HEK293T (cell line): ENCODE results near the gene TMEM19.

Experiments used
- CTCF ChIA-PET: fragments of 350-600 bp; formaldehyde crosslinking; extraction: SDS; loops from one replicate; lab custom pipeline; 2021; ENCODE audit warnings: antibody characterized with exemption, inconsistent platforms; lab: Yijun Ruan, JAX
- POLR2A ChIA-PET: fragments of 350-600 bp; formaldehyde crosslinking; extraction: SDS; loops from one replicate; lab custom pipeline; 2020; ENCODE audit warnings: antibody characterized with exemption, inconsistent platforms; lab: Yijun Ruan, JAX
- DNase-seq: peaks from one replicate; pipeline ENCODE4 v3.0.0; 2012; ENCODE audit warnings: mixed read lengths; ENCODE audit errors: extremely low spot score
- ARNT ChIP-seq: fragments of 450-650 bp; IDR thresholded peaks from 2 replicates; pipeline ENCODE4 v1.6.1; 2017; ENCODE audit warnings: mild to moderate bottlenecking
- BHLHE40 ChIP-seq: fragments of 450-650 bp; IDR thresholded peaks from 2 replicates; pipeline ENCODE4 v1.6.1; 2016; ENCODE audit warnings: mild to moderate bottlenecking, moderate library complexity, borderline replicate concordance
- CTBP1 ChIP-seq: fragments of 450-650 bp; IDR thresholded peaks from 2 replicates; pipeline ENCODE4 v1.6.1; 2016; ENCODE audit warnings: borderline replicate concordance
- ELF4 ChIP-seq: fragments of 450-650 bp; IDR thresholded peaks from 2 replicates; pipeline ENCODE4 v1.6.1; 2017; ENCODE audit warnings: antibody characterized with exemption
- FOXA1 ChIP-seq: fragments of 450-650 bp; IDR thresholded peaks from 2 replicates; pipeline ENCODE4 v1.6.1; 2016; ENCODE audit warnings: mild to moderate bottlenecking
- FOXK2 ChIP-seq: fragments of 450-650 bp; IDR thresholded peaks from 2 replicates; pipeline ENCODE4 v1.6.1; 2016; ENCODE audit warnings: mild to moderate bottlenecking
- FOXM1 ChIP-seq: fragments of 450-650 bp; IDR thresholded peaks from 2 replicates; pipeline ENCODE4 v1.6.1; 2017; ENCODE audit warnings: mild to moderate bottlenecking, borderline replicate concordance
- HDGF ChIP-seq: fragments of 450-650 bp; IDR thresholded peaks from 2 replicates; pipeline ENCODE4 v1.6.1; 2017; ENCODE audit warnings: antibody characterized with exemption, borderline replicate concordance
- L3MBTL2 ChIP-seq: fragments of 450-650 bp; conservative IDR thresholded peaks from 2 replicates; pipeline ENCODE4 v1.6.1; 2016; ENCODE audit warnings: mild to moderate bottlenecking
- LEF1 ChIP-seq: fragments of 450-650 bp; IDR thresholded peaks from 2 replicates; pipeline ENCODE4 v1.6.1; 2017; ENCODE audit warnings: mild to moderate bottlenecking, borderline replicate concordance
- NFRKB ChIP-seq: fragments of 450-650 bp; IDR thresholded peaks from 2 replicates; pipeline ENCODE4 v1.6.1; 2016; ENCODE audit warnings: mild to moderate bottlenecking, moderate library complexity
- PKNOX1 ChIP-seq: fragments of 450-650 bp; IDR thresholded peaks from 2 replicates; pipeline ENCODE4 v1.6.1; 2016
- SP1 ChIP-seq: fragments of 450-650 bp; IDR thresholded peaks from 2 replicates; pipeline ENCODE4 v1.6.1; 2017
- SUZ12 ChIP-seq: fragments of 450-650 bp; IDR thresholded peaks from 2 replicates; pipeline ENCODE4 v1.6.1; 2016; ENCODE audit warnings: mild to moderate bottlenecking
- TARDBP ChIP-seq: fragments of 450-650 bp; IDR thresholded peaks from 2 replicates; pipeline ENCODE4 v1.6.1; 2016
- ZNF384 ChIP-seq: fragments of 450-650 bp; IDR thresholded peaks from 2 replicates; pipeline ENCODE4 v1.6.1; 2016

Gene TMEM19

GRCh38 chr12:71731439-71732356, 45.8 kb downstream of the TMEM19 start:
- CTCF ChIA-PET: interaction anchor here (0.6 kb wide), 1 partner anchor 14 kb away, joined by 8 read pairs; no protein-coding TSS in a partner anchor
- POLR2A ChIA-PET: no interaction called here
- TF ChIP-seq FOXK2: no peak
- TF ChIP-seq BHLHE40: no peak
- no peak for TF ChIP-seq LEF1
- no peak for TF ChIP-seq ZNF384
- TF ChIP-seq NFRKB: no peak
- no peak for TF ChIP-seq SP1
- no peak for TF ChIP-seq ELF4
- no peak for TF ChIP-seq HDGF
- TF ChIP-seq SUZ12: no peak
- no peak for TF ChIP-seq L3MBTL2
- TF ChIP-seq FOXM1: no peak
- TF ChIP-seq FOXA1: no peak
- no peak for TF ChIP-seq ARNT
- TF ChIP-seq CTBP1: no peak
- no peak for TF ChIP-seq PKNOX1
- TF ChIP-seq TARDBP: no peak
- no peak for DNase-seq

- POLR2A ChIA-PET: no interaction called here
- CTCF ChIA-PET: no interaction called here
- TF ChIP-seq ZNF384 (no peak), TARDBP (no peak), LEF1 (no peak), PKNOX1 (no peak), SP1 (no peak), HDGF (no peak), SUZ12 (no peak), ELF4 (no peak), BHLHE40 (no peak), L3MBTL2 (no peak), FOXA1 (no peak), FOXM1 (no peak), CTBP1 (no peak), ARNT (no peak), NFRKB (no peak)
- DNase-seq: no peak
Measured at GRCh38 chr12:71732357-71732712, 46.5 kb downstream of the TMEM19 start.

GRCh38 chr12:71737197-71737596, 51.3 kb downstream of the TMEM19 start:
- CTCF ChIA-PET: interaction anchor here (1.3 kb wide), 1 partner anchor 10 kb away, joined by 4 read pairs; no protein-coding TSS in a partner anchor

GRCh38 chr12:71742998-71743397, 57.1 kb downstream of the TMEM19 start:
- POLR2A ChIA-PET: no interaction called here
- no peak for DNase-seq
- CTCF ChIA-PET: no interaction called here
- no peak for TF ChIP-seq TARDBP
- no peak for TF ChIP-seq LEF1
- no peak for TF ChIP-seq PKNOX1
- TF ChIP-seq ELF4: no peak
- TF ChIP-seq SP1: no peak
- no peak for TF ChIP-seq FOXA1
- TF ChIP-seq ARNT: no peak
- no peak for TF ChIP-seq CTBP1
- TF ChIP-seq SUZ12: no peak
- TF ChIP-seq FOXK2: no peak
- TF ChIP-seq BHLHE40: no peak
- no peak for TF ChIP-seq L3MBTL2
- TF ChIP-seq ZNF384: no peak
- no peak for TF ChIP-seq FOXM1
- TF ChIP-seq NFRKB: no peak
- no peak for TF ChIP-seq HDGF

More at GRCh38 chr12:71737197-71737596, 51.3 kb downstream of the TMEM19 start:
- POLR2A ChIA-PET: no interaction called here
- TF ChIP-seq PKNOX1: no peak
- TF ChIP-seq CTBP1: no peak
- TF ChIP-seq HDGF: no peak
- no peak for TF ChIP-seq NFRKB
- TF ChIP-seq TARDBP: no peak
- no peak for TF ChIP-seq FOXK2
- DNase-seq: no peak

GRCh38 chr12:71744522-71745300, 58.8 kb downstream of the TMEM19 start:
- TF ChIP-seq NFRKB (no peak), BHLHE40 (no peak), FOXK2 (no peak), L3MBTL2 (no peak), LEF1 (no peak), CTBP1 (no peak), ARNT (no peak), PKNOX1 (no peak)
- no peak for DNase-seq
- POLR2A ChIA-PET: interaction anchor here (1.2 kb wide), 1 partner anchor 58 kb away, joined by 4 read pairs; the partner anchor contains the start of gene TMEM19
- CTCF ChIA-PET: interaction anchor here (1.1 kb wide), 1 partner anchor 527 kb away, joined by 5 read pairs; no protein-coding TSS in a partner anchor
